Right kidney (tissue), 1 donor: ENCODE results near the gene RNF220.

ENCODE experiments used
- DNase-seq: peaks from one replicate; pipeline ENCODE4 v3.0.0-alpha.2; 2016

The RNF220 gene

DNA sequence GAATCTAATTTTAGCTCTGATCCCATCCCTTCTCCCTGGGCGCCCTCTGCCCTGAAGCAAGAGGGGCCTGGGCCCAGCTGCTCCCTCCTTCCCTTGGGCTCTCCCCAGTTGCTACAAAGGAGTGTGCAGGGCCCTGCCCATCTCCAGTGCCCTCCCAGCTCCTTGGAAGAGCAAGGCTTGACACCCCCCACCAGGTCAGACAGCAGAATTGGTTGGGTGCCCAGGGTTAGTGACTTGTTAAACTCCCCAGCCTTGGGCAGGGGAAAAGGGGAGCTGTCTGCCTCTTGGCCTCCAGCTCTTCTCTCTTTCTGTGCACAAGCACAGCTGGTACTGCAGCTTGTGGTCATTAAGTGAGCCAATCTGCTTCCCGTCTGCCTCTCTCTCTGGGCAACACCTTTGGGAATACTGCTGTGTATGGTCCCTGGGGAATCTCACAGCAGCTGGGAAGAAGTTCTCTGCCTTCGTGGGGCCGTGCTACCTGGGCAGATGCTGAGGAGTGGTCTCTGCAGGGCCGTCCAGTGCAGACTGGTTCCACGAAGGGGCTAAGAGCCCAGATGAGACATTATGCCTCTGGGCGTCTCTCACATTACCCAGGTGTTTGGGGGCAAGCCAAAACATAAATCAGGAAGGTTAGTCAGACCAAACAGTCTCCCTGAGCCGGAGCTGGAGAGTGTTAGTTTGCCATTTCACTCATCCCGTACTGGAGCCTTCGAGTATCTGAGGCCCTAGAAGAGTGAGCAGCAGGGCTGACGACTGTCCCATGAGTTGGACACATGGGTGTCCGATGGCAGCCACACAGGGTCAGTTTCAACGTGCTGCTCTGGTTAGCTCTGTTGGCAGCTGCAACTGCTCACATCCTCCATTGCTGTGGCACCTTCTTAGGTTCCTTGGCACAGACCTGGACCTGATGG lies 231.9 kb downstream of the RNF220 start:
- no peak for DNase-seq

DNA sequence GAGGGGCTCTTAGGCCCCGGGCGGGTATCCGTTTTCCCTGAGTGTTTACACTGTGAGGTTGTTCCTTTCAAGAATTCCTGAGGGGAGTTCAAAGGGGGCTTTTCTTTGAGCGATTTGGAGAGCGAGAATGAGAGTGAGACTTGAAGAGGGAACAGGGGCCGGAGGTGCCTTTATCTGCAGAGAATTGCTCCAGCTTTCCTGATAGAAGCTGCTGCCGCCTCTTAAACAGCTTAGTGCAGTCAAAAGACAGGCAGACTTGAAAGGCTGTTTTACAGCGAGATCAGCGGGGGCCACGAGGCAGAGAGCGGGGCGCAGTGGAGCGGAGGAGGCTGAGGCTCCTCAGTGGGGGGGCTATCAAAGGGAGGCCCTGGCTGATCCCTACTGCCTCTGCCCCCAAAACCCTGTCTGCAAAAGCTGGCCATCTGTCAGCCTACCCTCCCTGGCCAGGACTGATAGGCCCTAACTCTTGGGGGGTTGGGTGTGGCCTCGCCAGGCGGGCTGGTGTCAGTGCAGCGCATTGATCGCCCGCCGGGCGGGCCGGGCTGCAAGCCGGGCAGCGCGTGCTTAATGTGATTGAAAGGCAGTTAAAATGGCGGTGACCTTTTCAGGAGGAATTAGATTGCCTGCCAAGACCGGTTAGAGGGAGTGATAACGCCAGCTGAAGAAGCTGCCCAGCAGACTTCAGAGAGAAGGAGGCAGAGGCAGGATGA lies 232.8 kb downstream of the RNF220 start:
- DNase-seq: no peak

DNA sequence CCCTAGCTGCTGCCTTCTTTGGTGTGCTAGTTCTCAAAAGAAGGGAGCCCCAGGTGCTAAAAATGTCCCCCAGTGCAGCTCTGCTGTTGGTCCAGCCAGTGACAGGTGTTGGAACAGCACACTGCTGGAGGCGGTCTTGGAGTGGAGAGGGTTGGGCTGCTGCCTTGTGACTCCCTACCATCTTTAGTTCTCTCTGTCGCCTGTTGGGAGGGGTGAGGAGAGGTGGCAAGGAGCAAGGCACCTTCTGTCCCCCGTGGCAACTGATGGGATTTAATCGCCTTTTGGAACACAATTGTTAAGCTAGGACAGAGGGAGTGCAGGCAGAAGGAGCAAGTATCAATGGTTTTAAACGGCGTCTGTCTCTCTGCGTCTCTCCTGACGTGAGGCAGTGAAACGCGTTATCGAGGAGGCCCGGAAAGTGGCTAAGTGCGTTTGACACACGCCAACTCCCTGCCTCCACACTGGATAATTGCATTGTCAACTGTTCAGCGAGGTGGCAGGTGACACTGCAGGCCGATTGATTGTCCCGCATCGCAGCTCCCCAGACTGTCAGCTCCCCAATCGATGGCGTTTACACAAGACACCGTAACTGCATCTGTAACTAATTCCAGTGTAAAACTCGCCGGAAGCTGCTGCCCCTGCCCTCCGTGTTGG lies 235.3 kb downstream of the RNF220 start:
- DNase-seq: no peak

DNA sequence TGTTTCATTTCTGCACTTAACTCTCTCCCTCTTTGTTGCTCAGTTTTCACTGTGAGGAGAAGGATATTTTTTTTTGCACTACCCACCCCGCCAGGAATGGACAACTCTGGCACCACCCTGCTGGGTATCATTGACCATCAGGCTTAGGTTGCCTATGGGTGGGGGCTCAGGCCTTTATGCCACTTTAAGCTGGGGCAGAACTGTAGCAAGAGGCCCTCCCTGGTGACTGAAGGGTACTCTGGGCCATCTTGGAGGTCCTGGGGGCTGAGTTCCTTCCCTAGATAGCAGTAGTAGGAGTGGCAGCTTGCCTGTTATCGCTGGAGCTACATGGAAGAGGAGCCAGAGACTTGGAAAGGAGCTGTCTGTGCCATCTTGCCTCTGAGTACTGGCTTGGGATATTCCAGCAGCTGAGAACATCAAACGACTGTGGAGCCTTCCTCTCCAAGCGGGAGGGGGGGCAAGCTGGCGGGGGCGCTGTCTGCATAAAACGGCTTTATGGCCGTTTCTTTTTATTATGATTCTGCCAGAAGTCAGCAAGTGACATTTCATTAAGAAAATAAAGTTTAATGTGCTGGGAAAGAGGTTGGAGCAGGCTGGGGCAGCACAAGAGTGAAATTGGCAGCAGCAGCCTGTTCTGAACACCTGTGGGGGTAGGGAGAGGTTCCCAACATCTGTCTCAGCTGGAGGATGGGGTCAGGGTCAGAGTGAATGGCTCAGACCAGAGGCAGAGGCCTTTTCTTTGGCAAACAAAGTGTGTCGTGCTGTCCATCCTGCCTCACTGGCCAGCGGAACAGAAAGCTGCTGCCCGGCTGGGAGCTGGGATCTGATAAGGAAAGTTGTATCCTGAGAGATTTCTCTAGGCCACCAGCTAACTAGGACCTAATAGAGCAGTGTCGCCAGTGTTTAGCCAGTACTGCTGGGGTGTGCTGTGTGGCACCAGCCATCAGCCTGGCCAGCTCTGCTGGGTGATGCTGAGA lies 236.4 kb downstream of the RNF220 start:
- no peak for DNase-seq

DNA sequence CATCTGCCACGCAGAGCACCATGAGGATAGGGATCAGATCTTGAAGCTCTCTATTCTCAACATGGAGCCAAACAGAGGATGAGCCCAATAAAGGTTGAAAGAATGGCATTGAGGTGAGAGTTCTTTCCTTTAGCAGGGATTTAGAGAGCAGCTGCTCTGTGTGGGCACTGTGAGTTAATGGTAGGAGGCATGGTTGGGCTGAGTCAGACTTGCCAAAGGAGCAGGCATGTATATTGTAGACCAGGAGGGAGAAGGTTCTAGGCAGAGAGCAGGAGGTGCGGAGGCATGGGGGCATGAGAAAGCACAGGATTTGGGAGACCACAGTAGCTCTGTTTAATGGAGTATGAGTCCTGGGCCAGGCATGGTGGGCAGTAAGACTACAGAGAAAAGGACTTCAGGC lies 237.2 kb downstream of the RNF220 start:
- no peak for DNase-seq

DNA sequence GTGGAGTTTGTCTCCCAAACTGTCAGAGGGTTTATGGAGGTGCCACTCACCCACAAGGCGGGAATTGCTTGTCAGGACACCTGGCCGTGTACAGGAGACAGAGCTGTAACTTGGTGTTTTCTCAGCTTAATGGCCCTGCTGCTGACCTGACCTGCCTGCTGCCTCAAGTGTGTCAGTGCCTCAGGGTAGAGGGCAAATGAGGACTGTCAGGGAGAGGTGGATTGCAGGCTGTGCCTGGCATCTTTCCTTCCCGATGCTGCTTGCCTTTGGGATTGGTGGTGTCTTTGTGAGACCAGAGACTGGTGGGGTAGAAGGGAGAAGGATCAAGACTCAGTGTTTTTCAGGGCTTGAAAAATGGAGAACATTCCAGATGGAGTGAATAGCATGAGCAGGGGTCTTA lies 237.9 kb downstream of the RNF220 start:
- no peak for DNase-seq

DNA sequence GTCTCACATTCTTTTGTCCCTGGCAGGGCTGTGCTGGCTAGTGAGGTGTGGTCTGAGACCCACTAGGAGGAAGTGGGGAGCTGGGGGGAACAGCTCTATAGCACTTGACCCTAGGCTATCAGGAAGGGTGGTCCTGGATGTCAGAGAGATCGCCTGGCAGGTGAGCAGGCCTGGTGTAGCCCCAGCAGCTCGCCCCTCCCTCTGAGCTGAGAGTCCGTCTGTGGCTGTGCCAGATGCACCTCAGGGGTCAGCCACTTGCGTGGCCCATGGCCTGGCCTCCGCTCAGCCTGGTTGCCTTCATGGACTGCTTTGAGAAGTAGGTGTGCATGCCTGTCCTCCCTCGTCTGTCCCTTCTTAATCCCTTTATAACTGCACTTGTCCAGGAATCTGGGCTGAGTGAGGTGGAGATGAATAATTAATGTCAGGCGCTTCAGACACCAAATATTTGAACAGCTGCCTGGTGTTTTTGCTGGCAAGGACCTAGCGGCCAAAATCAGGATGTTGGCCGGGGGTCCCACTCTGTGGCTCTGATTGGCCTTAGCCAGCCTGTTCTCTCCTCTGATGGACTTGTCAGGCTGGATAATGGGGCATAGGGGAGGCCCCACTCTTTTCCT lies 238.8 kb downstream of the RNF220 start:
- DNase-seq: no peak

DNA sequence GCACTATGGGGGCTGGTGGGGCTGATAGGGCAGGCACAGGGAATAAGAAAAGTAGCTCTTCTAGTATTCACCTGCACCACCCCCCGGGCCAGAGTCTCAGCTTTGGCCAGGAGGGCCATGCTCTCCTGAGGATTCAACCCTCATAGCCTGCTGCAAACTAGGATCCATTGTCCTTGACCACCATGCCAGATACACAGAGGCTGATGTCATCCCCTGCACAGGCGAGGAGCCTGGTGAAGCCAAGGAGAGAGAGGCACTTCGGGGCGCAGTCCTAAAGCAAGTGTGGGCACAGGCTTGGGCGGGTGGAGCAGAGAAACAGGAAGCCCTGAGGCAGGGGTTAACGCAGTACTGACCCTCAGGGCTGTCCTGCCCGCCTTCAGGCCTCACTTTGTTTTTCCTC lies 239.8 kb downstream of the RNF220 start:
- no peak for DNase-seq

DNA sequence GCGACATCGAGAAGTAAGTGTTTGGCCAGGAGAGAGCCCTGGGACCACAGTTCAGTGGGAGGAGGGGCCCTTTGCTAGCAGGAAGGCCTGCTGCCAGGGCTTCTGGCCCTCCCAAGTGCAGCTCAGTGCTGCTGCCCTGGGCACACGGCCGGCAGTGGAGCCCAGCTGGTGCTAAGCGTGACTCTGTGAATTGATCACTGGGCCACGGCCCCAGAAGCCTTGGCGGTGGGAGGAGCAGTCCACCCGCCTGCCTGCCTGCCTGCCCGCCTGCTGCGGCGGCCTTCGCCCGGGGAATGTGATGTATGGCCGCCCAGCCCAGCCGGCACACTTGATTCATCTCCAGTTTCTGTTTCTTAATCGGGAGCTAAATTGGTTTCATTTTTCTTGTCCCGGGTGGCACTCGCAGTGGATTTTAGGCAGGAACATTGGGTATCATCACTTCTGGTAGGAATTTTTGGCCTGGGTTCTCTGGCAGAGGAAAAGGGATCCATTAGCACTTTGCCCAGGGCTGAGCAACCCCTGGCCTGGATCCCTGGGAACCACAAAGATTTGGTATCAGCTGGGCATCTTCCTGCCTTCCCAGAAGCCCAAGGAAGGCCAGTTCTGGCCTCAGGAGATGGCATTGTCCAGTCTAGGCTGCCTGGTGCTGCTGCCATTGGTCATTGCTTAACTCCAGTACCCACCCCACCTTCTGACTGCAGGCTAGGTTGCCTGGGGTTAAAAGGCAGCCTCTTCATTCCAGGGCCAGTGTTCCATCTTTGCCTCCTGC lies 240.6 kb downstream of the RNF220 start:
- DNase-seq: no peak

DNA sequence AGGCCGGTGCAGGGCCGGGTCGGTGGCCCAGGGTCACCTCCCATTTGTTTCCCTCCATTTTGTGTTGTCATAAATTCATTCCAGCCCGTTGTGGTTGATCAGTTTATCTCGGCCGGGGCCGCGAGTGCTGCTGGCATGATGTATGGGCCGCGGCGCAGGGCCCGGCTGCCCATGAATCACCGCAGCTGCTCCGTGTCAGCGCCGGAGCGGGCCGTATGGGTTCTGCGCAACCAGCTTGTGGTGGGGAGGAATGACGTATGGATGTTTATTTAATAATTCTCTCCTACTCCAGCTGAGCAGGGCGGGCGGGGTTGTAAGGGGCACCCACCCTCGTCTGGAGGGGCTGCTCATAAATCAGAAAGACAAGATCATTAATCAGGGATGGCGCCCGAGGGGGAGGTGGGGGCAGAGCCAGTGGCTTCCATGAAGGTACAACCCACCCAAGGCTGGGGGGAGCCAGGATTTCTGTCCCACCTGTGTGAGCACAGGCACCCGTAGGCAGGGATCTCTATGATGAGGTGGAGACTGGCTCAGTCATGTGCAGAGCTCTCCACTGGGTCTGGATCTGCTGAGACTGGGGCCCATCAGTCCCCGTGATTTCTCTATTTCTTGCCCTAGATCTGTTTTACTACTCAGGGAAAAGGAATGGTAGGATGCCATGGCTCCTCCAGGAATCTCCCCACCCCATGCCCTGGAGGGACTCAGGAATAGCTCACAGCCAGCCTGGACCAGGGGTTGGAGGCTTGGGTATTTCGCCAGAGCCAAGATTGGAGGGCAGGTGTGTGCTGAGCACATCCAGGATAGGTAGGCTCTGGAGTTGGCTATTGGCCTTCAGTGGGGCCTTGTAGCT lies 241.4 kb downstream of the RNF220 start:
- peak; percentile 59 for DNase-seq

DNA sequence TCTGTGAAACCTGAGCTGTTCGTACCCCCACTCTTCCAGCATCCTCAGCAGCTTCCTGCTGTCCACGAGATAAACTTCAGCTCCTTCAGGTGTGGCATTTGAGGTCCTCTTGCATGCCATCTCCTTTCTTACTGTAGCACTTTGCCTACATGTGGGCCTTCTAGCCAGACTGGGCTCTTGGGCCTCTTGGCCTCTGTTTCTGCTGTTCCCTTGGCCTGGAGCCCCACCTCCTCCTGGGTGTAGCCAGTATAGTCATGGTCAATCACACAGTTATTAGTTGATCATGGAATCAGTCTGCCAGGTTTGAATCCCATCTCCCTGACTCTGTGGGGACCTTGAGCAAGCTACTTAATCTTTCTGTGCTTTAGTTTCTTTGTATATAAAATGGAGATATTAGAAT lies 242.8 kb downstream of the RNF220 start:
- no peak for DNase-seq

DNA sequence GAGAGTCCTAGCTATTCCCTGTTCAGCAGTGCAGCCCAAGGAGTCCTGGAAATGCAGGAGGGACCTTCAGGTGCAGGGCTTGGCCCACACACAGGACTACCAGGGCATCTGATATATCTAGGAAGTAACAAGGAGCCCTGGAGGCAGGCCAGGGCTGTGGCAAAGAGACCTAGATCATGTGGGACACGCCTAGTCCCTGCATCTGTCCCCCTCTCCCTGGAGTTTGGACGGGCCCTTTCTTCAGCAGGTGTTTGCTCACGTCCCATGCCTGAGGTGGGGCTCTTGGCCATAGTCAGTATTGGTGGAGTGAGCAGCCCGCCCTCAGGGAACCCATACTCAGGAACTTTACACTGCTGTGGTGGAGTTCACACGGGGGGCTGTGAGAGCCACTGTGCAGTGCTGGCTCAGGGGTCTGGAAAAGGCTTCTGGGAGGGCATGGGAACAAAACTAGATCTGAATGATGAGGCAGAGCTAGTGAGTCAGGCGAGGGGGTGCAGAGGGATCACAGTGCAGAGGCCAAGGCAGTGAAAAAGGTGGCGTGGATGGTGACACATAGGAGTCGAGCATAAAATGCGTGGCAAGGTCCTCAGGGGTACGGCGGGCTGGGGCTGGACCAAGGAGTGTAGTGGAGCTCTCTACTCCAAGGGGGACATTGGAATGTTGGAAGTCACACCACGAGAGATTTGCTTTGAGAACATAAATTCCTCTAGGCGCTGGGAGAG lies 243.6 kb downstream of the RNF220 start:
- DNase-seq: no peak

DNA sequence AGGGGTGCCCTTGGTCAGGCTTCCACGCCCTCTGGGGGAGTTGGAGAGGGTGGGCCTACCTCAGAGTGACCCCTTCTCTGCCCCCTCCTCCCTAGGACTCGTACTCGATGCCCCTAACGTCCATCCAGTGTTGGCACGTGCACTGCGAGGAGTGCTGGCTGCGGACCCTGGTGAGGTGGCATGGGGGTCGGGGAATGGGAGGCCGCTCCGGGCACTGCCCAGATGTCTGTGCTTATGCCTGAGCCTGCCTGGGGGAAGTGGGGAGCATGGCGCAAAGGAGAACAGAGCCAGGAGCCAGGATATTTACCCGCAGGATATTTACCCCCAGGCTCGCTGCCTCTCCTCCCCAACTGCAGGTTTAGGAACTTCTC lies 244.7 kb downstream of the RNF220 start:
- DNase-seq: no peak

DNA sequence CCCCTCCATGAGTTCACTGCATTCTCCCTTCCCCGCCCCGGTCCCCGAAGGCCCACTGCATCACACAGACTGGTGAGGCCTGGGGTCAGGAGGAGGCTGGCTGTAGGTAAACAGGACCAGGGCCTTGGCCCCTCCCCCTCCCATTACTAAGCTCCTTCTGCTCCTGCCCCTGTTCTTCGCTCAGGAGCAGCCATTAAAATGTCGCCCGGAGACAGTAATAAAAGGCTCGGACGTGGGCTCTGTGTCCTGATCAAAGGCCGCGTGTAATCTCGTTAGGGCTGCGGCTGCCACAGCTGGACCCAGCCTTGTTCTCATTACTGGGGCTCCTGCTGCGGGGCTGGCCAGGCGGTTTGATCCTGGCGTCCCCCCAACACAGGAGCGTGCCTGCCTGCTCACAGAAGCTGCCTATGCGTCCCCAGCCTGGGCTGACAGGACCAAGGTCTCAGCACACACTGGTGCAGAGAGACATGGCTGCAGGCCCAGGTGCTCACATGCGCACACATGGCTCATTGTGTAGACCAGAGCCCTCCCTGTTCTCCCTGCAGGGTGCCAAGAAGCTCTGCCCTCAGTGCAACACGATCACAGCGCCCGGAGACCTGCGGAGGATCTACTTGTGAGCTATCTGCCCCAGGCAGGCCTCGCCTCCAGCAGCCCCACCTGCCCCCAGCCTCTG lies 245.2 kb downstream of the RNF220 start:
- no peak for DNase-seq

DNA sequence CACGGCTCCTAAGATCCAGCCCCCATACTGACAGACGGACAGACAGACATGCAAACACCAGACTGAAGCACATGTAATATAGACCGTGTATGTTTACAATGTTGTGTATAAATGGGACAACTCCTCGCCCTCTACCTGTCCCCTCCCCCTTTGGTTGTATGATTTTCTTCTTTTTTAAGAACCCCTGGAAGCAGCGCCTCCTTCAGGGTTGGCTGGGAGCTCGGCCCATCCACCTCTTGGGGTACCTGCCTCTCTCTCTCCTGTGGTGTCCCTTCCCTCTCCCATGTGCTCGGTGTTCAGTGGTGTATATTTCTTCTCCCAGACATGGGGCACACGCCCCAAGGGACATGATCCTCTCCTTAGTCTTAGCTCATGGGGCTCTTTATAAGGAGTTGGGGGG lies 246.0 kb downstream of the RNF220 start:
- no peak for DNase-seq

DNA sequence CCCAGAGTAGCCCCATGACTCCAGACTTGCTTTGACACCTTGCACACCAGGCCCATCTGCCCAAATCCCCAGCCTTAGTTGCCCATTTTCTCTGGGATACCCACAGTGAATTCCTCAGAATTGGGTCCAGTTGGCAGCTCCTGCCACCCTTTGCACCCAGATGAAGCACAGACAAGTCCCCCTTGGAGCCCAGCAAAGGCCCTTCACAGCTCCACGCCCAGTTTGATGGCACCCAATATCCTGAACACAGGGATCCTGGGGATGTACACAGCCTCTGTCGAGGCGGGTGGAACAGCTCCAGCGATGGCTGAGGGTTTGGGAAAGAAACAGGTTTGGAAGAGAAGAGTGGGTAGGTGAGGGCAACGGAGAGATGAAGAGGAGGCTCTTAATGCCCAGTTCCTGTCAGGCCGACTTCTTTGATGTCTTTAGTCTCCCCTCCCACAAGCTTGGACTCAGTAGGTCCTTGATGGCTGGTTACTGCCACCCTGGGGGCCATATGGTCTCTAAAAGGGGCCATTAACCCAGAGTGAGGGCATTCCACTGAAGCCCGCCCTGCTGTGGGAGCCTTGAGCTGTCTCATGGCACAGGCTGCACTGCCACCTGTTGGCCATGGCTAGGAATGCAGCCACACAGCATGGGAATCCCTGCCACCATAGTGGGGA lies 247.5 kb downstream of the RNF220 start:
- DNase-seq: no peak

DNA sequence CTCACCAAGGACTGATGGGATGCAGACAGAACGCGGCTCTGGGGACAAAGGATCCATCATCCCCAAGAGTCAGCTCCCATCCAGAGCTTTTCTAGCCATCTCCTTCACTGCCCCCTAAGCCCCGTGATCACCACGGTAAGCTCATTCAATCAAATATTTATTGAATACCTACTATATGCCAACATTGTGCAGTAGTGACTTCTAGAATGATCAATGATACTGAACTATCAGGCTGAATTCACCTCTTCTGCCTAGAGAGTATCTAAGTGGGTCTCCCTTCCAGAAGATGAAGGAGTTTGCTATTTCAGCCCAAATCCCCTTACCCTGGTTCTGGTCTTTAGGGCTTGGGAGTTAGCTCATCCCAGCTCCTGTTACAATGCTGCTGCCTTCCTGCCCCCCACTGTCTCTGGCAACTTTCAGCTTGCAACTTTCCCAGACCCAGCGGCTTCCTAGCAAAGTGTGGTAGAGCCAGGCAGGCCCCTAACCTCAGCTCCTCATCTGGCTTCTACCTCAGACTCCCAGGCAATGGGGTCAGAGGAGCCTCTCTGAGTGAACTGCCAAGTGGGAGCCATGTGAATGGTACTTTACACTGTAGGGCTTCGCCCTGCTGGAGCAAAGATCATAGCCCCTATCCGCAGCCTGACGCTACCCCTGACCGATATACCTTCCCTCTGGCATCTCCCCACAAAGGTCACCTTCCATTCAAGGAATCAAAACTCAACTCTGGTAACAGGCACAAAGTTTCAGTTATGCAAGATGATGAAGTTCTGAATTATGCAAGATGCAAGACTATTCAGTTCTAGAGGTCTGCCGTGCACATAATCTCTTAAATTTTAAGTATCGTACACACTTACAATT lies 248.3 kb downstream of the RNF220 start:
- DNase-seq: no peak
